ENCODE measurements around the gene TLR4. TPM values are rescaled to one million over a fixed set of nuclear protein-coding genes. Genes with fewer than 3 reads are reported as not detected.

TLR4 gene
- total RNA-seq, 4 donors from 2014 or later, result 9.7 to 46.7 (median 17.9) TPM

- H3K27ac ChIP-seq (replicated peaks in 1 of 4), result no peak overlapping the region
- H3K36me3 ChIP-seq, result no peaks in the 10 kb centered on the region
- H3K27me3 ChIP-seq, result no peaks in the 10 kb centered on the region
- no peaks in the 10 kb centered on the region for H3K9me3 ChIP-seq
- no peak for TF ChIP-seq EP300 (IDR thresholded peaks at IDR 0.05)
- TF ChIP-seq CTCF (IDR thresholded peaks at IDR 0.05), result no peak
- no peak for TF ChIP-seq POLR2AphosphoS5 (IDR thresholded peaks at IDR 0.05)
- TF ChIP-seq POLR2A (IDR thresholded peaks at IDR 0.05; ENCODE audit: low read depth), result no peak
- intact Hi-C loops (cut with DNase I), result no loop called here
- H3K4me3 ChIP-seq, result no peak overlapping the region
- 93% methylated on average over 1 of the region's 1 CpG for WGBS
- no peak for DNase-seq (ENCODE audit: extremely low spot score)
- H3K4me1 ChIP-seq, result no peaks in the 10 kb centered on the region
Observed at GRCh38 chr9:117665601-117666385, 38.4 kb upstream of the TLR4 start.

GRCh38 chr9:117671468-117671867, 32.7 kb upstream of the TLR4 start:
- intact Hi-C loops (cut with DNase I), result no loop called here
- Histone ChIP-seq H3K4me3 (no peak overlapping the region), H3K27ac (replicated peaks in 1 of 4) (no peak overlapping the region), H3K27me3 (no peaks in the 10 kb centered on the region), H3K9me3 (no peaks in the 10 kb centered on the region), H3K36me3 (no peaks in the 10 kb centered on the region), H3K4me1 (no peaks in the 10 kb centered on the region)
- WGBS, result 95% methylated on average over 1 of the region's 1 CpG
- no peak for DNase-seq (ENCODE audit: extremely low spot score)
- TF ChIP-seq POLR2A (IDR thresholded peaks at IDR 0.05; ENCODE audit: low read depth) (no peak), EP300 (IDR thresholded peaks at IDR 0.05) (no peak), CTCF (IDR thresholded peaks at IDR 0.05) (no peak)

GRCh38 chr9:117672369-117672768, 31.8 kb upstream of the TLR4 start:
- no peaks in the 10 kb centered on the region for H3K9me3 ChIP-seq
- no peak for TF ChIP-seq CTCF (IDR thresholded peaks at IDR 0.05)
- TF ChIP-seq POLR2AphosphoS5 (IDR thresholded peaks at IDR 0.05), result no peak
- no peak for TF ChIP-seq EP300 (IDR thresholded peaks at IDR 0.05)
- no peak overlapping the region for H3K4me3 ChIP-seq
- no peaks in the 10 kb centered on the region for H3K27me3 ChIP-seq
- no peaks in the 10 kb centered on the region for H3K36me3 ChIP-seq
- intact Hi-C loops (cut with DNase I), result no loop called here
- H3K4me1 ChIP-seq, result no peaks in the 10 kb centered on the region
- no peak overlapping the region for H3K27ac ChIP-seq (replicated peaks in 1 of 4)
- WGBS, result 92% methylated on average over 1 of the region's 1 CpG
- DNase-seq (ENCODE audit: extremely low spot score), result no peak

- TF ChIP-seq POLR2A (IDR thresholded peaks at IDR 0.05; ENCODE audit: low read depth), result no peak
- TF ChIP-seq EP300 (IDR thresholded peaks at IDR 0.05), result no peak
- no peak for TF ChIP-seq CTCF (IDR thresholded peaks at IDR 0.05)
- TF ChIP-seq POLR2AphosphoS5 (IDR thresholded peaks at IDR 0.05), result no peak
- Histone ChIP-seq H3K27me3 (no peaks in the 10 kb centered on the region), H3K36me3 (no peaks in the 10 kb centered on the region), H3K9me3 (no peaks in the 10 kb centered on the region), H3K27ac (replicated peaks in 1 of 4) (no peak overlapping the region), H3K4me3 (no peak overlapping the region), H3K4me1 (peaks cover 0 to 14% (median 2%) of the 10 kb centered on the region in 4 donors)
- intact Hi-C loops (cut with DNase I), result no loop called here
- DNase-seq (ENCODE audit: extremely low spot score), result no peak
Observed at GRCh38 chr9:117677572-117677971, 26.6 kb upstream of the TLR4 start.

GRCh38 chr9:117678871-117679270, 25.3 kb upstream of the TLR4 start:
- Histone ChIP-seq H3K4me1 (peaks cover 0 to 14% (median 2%) of the 10 kb centered on the region in 4 donors), H3K9me3 (no peaks in the 10 kb centered on the region), H3K27me3 (no peaks in the 10 kb centered on the region), H3K36me3 (no peaks in the 10 kb centered on the region), H3K27ac (replicated peaks in 1 of 4) (no peak overlapping the region), H3K4me3 (no peak overlapping the region)
- intact Hi-C loops (cut with DNase I), result no loop called here
- TF ChIP-seq EP300 (IDR thresholded peaks at IDR 0.05) (no peak), POLR2AphosphoS5 (IDR thresholded peaks at IDR 0.05) (no peak), CTCF (IDR thresholded peaks at IDR 0.05) (no peak), POLR2A (IDR thresholded peaks at IDR 0.05; ENCODE audit: low read depth) (no peak)
- WGBS, result 0% methylated on average over 1 of the region's 1 CpG
- no peak for DNase-seq (ENCODE audit: extremely low spot score)

Measured in esophagus muscularis mucosa (tissue), 4 donors.